Erythroblast (primary cell): ENCODE measurements around the gene SYTL1.

Experiments used
- GATA1 ChIP-seq: IDR thresholded peaks from 2 replicates; pipeline ENCODE4 v1.6.1; 2011; ENCODE audit warnings: low read depth, mild to moderate bottlenecking, control low read depth, low read length, moderate library complexity
- POLR2A ChIP-seq: IDR thresholded peaks from 2 replicates; pipeline ENCODE4 v1.6.1; 2011; ENCODE audit warnings: mild to moderate bottlenecking, low read length

DNA sequence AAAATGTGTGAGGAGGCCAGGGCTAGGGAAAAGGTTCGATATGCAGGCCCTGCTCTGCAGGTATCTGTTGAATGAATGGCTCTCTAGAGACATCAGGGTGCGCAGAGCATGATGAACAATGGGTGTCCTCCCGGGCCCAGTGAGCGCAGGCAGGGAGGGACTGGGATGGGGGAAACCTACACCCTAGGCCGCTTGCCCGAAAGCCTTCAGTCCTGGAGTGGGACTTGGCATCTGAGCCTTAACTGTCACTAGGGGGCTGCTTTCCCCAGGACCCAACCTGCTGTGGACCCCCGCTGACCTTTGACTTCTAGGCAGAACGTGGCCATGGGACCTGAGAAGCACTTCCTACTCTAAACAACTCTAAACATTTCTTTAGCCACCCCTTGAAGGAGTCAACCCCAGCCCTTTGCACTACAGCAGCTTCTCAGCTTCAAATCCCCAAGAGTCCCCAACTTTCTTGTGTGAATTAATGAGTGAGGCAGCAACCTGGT is 25.4 kb downstream of the SYTL1 start:
- TF ChIP-seq POLR2A (no peak), GATA1 (no peak)
